SH-SY5Y (cell line): ENCODE results near the gene TEX22.

Experiments used
- GATA2 ChIP-seq: IDR thresholded peaks from 2 replicates; pipeline ENCODE4 v1.6.1; 2011; ENCODE audit warnings: mild to moderate bottlenecking, low read depth, low read length
- GATA3 ChIP-seq: IDR thresholded peaks from 2 replicates; pipeline ENCODE4 v1.6.1; 2011; ENCODE audit warnings: low read depth, mild to moderate bottlenecking, low read length, moderate library complexity

TEX22 gene

GRCh38 chr14:105449276-105450122, 51.2 kb downstream of the TEX22 start:
- TF ChIP-seq GATA2 = no peak

- TF ChIP-seq GATA2 = no peak
- TF ChIP-seq GATA3 = no peak
These were observed 51.8 kb downstream of the TEX22 start for GRCh38 chr14:105450123-105450505.

GRCh38 chr14:105450864-105451720, 52.8 kb downstream of the TEX22 start:
- TF ChIP-seq GATA3 (no peak), GATA2 (no peak)

GRCh38 chr14:105452963-105453362, 54.6 kb downstream of the TEX22 start:
- TF ChIP-seq GATA3 (no peak), GATA2 (no peak)

- TF ChIP-seq GATA2 (no peak), GATA3 (no peak)
These were observed 55.5 kb downstream of the TEX22 start for GRCh38 chr14:105453847-105454246.

GRCh38 chr14:105455086-105455640, 56.8 kb downstream of the TEX22 start:
- TF ChIP-seq GATA3 (no peak), GATA2 (no peak)

GRCh38 chr14:105455766-105456660, 57.7 kb downstream of the TEX22 start:
- TF ChIP-seq GATA2 (no peak), GATA3 (no peak)

- TF ChIP-seq GATA2 (no peak), GATA3 (no peak)
These were observed 58.6 kb downstream of the TEX22 start for GRCh38 chr14:105456736-105457617.

- TF ChIP-seq GATA2 (no peak), GATA3 (no peak)
These were observed 59.7 kb downstream of the TEX22 start for GRCh38 chr14:105458010-105458409.

GRCh38 chr14:105458571-105458970, 60.2 kb downstream of the TEX22 start:
- TF ChIP-seq GATA2 = no peak
- TF ChIP-seq GATA3 = no peak

- TF ChIP-seq GATA2 = no peak
- no peak for TF ChIP-seq GATA3
These were observed 61.8 kb downstream of the TEX22 start for GRCh38 chr14:105460116-105460515.

- TF ChIP-seq GATA3 (no peak), GATA2 (no peak)
These were observed 62.3 kb downstream of the TEX22 start for GRCh38 chr14:105460616-105461015.

- no peak for TF ChIP-seq GATA3
- no peak for TF ChIP-seq GATA2
These were observed 63.6 kb downstream of the TEX22 start for GRCh38 chr14:105461903-105462302.
